Lower leg skin (tissue), 3 donors: ENCODE measurements around the gene BCL7B.
"Not testable (repeated sequence)": the region's sequence is repeated elsewhere in the genome, so short reads cannot be mapped to it uniquely, and the experiment has no call there.

Source experiments
- POLR2A ChIP-seq, 2 donors: fragments of 450-650 bp; IDR thresholded peaks; one replicate each; pipeline ENCODE4 v1.6.1; 2016 to 2017; ENCODE audit warnings: antibody characterized with exemption in 2 of 2, mild to moderate bottlenecking in 1 of 2, moderate library complexity in 1 of 2
- TF ChIP-seq, protein P1 (sequence below), 3 donors: fragments of 450-650 bp; IDR thresholded peaks; one replicate each; pipeline ENCODE4 v1.5.1; 2016; ENCODE audit warnings: antibody characterized with exemption in 3 of 3, mild to moderate bottlenecking in 3 of 3, moderate library complexity in 2 of 3

DNA sequence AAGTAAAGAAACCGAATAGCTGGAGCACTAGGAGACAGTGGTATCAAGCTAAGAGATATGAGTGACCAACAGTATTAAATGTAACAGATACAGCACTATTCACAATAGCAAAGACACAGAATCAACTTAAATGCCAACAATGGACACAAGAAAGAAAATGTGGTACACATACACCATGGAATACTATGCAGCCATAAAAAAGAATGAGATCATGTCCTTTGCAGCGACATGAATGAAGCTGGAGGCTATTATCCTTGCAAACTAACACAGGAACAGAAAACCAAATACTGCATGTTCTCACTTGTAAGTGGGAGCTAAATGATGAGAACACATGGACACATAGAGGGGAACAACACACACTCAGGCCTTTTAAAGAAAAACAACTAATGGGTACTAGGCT lies 62.0 kb downstream of the BCL7B start:
- TF ChIP-seq POLR2A (IDR thresholded peaks at IDR 0.05) = not testable (repeated sequence)
- TF ChIP-seq, protein P1, sequence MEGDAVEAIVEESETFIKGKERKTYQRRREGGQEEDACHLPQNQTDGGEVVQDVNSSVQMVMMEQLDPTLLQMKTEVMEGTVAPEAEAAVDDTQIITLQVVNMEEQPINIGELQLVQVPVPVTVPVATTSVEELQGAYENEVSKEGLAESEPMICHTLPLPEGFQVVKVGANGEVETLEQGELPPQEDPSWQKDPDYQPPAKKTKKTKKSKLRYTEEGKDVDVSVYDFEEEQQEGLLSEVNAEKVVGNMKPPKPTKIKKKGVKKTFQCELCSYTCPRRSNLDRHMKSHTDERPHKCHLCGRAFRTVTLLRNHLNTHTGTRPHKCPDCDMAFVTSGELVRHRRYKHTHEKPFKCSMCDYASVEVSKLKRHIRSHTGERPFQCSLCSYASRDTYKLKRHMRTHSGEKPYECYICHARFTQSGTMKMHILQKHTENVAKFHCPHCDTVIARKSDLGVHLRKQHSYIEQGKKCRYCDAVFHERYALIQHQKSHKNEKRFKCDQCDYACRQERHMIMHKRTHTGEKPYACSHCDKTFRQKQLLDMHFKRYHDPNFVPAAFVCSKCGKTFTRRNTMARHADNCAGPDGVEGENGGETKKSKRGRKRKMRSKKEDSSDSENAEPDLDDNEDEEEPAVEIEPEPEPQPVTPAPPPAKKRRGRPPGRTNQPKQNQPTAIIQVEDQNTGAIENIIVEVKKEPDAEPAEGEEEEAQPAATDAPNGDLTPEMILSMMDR (IDR thresholded peaks at IDR 0.05) = not testable (repeated sequence)
